RWPE1 (cell line): ENCODE measurements around the gene ARID1B.

Experiments
- CTCF ChIA-PET: fragments of 350-600 bp; sonication (Branson Sonifier 250); formaldehyde crosslinking; extraction: SDS; loops from one replicate; lab custom pipeline; 2021; lab: Yijun Ruan, JAX
- POLR2A ChIA-PET: fragments of 400-600 bp; formaldehyde crosslinking; extraction: SDS; loops from one replicate; lab custom pipeline; 2020; ENCODE audit warnings: antibody characterized with exemption; ENCODE audit not compliant: low non-redundant PET; lab: Yijun Ruan, JAX
- DNase-seq: peaks from one replicate; pipeline ENCODE4 v3.0.0; 2012; ENCODE audit warnings: low spot score
- H3K27ac ChIP-seq: fragments of 450-650 bp; 2 replicates; pipeline ENCODE4 v1.5.1; 2017
- TF ChIP-seq, protein P1 (sequence below): fragments of 450-650 bp; conservative IDR thresholded peaks from 2 replicates; pipeline ENCODE4 v1.5.1; 2017; ENCODE audit warnings: low read depth, mild to moderate bottlenecking

Gene ARID1B

DNA sequence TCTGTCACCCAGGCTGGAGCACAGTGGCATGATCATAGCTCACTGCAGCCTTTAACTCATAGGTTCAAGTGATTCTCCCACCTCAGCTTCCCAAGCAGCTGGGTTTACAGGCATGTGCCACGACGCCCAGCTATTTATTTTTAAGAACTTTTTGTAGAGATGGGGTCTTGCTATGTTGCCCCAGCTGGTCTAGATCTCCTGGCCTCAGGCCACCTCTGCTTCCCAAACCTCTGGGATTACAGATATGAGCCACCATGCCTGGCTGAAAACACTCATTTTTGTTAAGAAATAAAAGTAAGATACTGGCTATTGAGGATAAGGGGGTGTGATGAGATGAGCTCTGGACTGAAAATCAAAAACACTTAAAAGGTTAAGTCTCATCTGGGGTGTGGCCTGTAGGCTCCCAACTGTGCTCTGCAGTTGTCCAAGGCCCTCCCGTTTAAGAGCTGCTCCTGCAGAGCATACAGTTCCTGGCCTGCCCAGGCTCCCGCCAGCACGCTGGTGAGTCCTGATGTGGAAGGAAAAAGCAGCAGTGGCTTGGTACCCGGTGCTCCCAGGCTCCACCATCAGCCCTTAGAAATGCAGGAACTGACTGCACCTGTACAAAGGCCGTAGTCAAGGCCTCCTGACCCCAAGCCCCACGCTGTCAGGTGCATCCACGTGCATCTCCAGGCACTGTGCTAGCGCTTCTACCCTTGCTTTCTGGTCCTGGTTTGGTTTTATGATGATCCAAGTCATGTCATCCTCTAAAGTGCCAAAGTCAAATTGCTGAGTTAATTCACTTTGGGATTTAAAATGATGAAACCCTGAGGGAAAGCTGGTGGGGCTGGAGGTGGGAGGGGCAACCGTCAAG, 434.7 kb downstream of the ARID1B start:
- TF ChIP-seq, protein P1, sequence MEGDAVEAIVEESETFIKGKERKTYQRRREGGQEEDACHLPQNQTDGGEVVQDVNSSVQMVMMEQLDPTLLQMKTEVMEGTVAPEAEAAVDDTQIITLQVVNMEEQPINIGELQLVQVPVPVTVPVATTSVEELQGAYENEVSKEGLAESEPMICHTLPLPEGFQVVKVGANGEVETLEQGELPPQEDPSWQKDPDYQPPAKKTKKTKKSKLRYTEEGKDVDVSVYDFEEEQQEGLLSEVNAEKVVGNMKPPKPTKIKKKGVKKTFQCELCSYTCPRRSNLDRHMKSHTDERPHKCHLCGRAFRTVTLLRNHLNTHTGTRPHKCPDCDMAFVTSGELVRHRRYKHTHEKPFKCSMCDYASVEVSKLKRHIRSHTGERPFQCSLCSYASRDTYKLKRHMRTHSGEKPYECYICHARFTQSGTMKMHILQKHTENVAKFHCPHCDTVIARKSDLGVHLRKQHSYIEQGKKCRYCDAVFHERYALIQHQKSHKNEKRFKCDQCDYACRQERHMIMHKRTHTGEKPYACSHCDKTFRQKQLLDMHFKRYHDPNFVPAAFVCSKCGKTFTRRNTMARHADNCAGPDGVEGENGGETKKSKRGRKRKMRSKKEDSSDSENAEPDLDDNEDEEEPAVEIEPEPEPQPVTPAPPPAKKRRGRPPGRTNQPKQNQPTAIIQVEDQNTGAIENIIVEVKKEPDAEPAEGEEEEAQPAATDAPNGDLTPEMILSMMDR, result no peak
- no peak for DNase-seq
- CTCF ChIA-PET, result interaction anchor here (1.2 kb wide), 1 partner anchor 28 kb away, joined by 3 read pairs; no protein-coding TSS in a partner anchor
- POLR2A ChIA-PET, result no interaction called here
- H3K27ac ChIP-seq, result no peak overlapping the region

DNA sequence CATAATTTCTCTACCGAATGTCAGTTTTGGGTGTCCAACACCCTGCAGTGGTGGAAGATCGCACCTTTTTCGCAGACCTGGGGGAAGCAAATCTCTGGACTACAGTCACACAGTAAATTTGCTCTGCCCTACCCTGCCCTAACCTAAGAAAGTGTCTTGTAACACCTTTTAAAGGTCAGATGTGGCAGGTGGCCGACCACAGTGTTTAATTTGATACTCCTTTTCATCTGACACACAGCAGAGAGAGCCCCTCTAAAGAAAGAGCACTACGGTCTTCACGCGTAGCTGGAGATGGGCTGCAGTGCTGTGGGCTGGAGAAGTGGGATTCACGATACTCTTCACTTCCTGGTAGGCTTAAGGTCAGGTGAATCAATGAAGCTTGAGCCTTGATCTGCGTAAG, 436.2 kb downstream of the ARID1B start:
- DNase-seq, result no peak
- TF ChIP-seq, protein P1, result no peak
- H3K27ac ChIP-seq, result no peak overlapping the region
- ChIA-PET POLR2A (no interaction called here), CTCF (interaction anchor here (0.7 kb wide), 1 partner anchor 691 kb away, joined by 3 read pairs; no protein-coding TSS in a partner anchor)

DNA sequence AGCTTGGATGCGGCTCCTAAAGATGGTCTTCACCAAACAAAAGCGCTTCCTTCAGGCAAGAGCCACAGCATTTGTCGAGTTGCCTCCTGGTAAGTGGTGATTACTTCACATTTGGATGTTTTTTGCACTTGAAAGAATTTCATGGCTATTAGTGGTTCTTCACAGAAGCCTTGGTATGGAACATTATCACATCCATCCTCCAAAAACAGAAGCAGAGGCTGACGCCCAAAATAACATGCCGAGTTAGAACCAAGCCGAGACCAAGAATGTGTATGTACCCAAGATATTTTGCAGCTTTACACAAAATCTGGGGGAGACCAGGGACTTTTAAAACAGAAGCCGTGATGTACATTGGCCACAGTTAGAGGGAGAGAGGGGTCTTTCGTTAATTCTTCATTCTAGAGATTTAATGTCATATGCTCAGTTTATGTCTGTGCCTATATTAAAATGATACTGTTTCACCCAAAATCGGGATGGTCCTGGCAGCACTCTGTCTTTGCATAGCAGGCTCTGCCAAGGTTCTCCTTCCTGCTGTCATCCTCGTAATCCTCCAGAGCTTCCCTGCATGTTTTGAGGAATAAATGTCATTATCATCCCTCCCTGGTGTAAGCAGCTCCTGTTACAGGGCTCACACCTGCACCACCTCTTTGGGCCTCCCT, 436.9 kb downstream of the ARID1B start:
- POLR2A ChIA-PET, result no interaction called here
- TF ChIP-seq, protein P1, result no peak
- H3K27ac ChIP-seq, result no peak overlapping the region
- no peak for DNase-seq
- CTCF ChIA-PET, result interaction anchor here (0.7 kb wide), 1 partner anchor 690 kb away, joined by 3 read pairs; no protein-coding TSS in a partner anchor

DNA sequence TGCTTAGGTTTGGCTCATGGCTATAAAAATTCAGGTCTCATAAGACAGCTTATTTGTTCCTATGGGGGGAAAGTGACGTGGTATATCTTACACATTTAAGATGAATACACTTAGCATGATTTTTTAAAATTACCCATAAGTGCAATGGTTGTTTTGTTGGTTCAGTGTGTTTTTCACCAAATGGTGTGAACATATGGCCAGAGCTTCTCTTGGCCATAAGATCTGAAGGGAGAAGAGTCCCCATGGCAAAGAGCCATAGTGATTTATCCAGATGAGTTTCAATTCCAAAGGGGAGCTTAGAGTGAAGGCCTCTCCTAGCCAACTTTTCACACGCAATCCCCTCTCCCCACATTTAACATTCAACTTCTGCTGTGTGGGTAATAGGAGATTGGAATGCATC, 438.5 kb downstream of the ARID1B start:
- no peak for DNase-seq
- no peak overlapping the region for H3K27ac ChIP-seq
- POLR2A ChIA-PET, result no interaction called here
- TF ChIP-seq, protein P1, result no peak
- CTCF ChIA-PET, result no interaction called here

DNA sequence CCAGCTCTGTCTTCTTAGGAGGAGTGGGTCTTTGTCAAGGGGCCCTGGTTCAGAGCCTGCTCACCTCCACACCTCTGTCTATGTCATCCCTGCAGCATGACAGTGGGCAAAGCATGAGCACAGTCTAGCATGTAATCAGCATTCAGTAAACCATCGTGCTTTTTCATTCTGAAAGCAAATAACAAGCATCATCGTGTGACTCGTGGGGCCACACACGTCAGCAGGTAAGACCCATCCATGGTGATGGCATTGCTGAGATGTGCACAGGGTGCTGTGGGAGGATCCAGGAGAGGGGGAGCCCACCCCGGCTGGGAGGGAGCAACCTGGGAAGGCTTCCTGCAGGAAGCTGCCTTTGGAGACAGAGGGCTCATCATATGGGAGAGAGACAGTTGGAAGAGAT, 439.4 kb downstream of the ARID1B start:
- no peak for DNase-seq
- CTCF ChIA-PET, result no interaction called here
- POLR2A ChIA-PET, result no interaction called here
- TF ChIP-seq, protein P1, result no peak
- H3K27ac ChIP-seq, result no peak overlapping the region

DNA sequence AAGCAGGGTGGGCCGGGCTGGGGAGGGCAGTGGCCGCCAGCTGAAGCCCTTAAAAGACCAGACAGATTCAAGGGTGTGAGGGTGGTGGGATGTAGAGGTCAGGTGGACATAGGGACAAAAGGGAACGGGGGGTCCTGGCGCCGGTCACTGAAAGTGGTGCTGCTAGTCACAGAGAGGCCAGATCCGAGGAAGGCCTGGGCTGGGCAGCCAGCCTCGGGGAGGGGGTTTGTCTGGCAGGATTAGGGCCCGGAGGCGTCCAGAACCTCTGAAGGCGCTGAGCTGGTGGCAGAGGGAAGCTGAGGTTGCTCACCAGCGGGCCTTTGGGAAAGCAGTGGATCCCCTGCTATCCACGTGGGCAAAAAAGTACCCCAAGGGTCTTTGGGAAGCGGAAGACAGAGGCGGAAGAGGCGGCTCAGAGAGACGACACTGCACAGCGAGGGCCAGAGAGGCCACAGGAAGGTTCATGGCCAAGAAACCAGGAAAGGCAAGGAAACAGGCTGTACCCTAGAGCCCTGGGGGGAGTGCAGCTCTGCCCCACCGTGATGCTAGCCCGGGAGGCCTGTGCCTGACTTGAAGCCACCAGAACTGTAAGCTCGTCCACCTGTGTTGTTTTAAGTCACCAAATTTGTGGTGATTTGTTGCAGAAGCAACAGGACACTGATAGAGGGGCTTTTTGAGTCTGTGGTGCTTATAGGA, 440.2 kb downstream of the ARID1B start:
- no peak overlapping the region for H3K27ac ChIP-seq
- DNase-seq, result no peak
- POLR2A ChIA-PET, result no interaction called here
- CTCF ChIA-PET, result no interaction called here
- TF ChIP-seq, protein P1, result no peak
